K562 (cell line): ENCODE measurements around the gene NPFF. TPM values are rescaled to one million over a fixed set of nuclear protein-coding genes. Genes with fewer than 3 reads are reported as not detected.
A peak's percentile ranks its signal among the peaks of the same experiment; 100 is the strongest.

Experiments used
- CCNT2 ChIP-seq: IDR thresholded peaks from 2 replicates; pipeline ENCODE4 v1.6.1; 2011; ENCODE audit warnings: borderline replicate concordance, low read depth, mild to moderate bottlenecking, moderate library complexity, mixed read lengths, low read length; ENCODE audit not compliant: insufficient read length; ENCODE audit errors: extremely low read depth
- CREB3L1 ChIP-seq: fragments of 450-650 bp; IDR thresholded peaks from 2 replicates; pipeline ENCODE4 v1.6.1; 2014; ENCODE audit warnings: low read depth, mild to moderate bottlenecking, moderate library complexity, borderline replicate concordance
- L3MBTL2 ChIP-seq: fragments of 450-650 bp; IDR thresholded peaks from 2 replicates; pipeline ENCODE4 v1.6.1; 2016; ENCODE audit warnings: mild to moderate bottlenecking, moderate library complexity
- MTA1 ChIP-seq: fragments of 450-650 bp; IDR thresholded peaks from 2 replicates; pipeline ENCODE4 v1.6.1; 2017; ENCODE audit warnings: borderline replicate concordance
- MYNN ChIP-seq, 2 experiments: sonication (generic); formaldehyde crosslinking in 1 of 2; IDR thresholded peaks; 2 replicates each; pipeline versions ENCODE4 v1.5.0 to v1.6.1; 2016 to 2020; ENCODE audit warnings: antibody characterized with exemption in 1 of 2, missing genetic modification reagents in 1 of 2
- NFRKB ChIP-seq: fragments of 450-650 bp; IDR thresholded peaks from 2 replicates; pipeline ENCODE4 v1.6.1; 2016; ENCODE audit warnings: low read depth
- PHF21A ChIP-seq: fragments of 450-650 bp; IDR thresholded peaks from 2 replicates; pipeline ENCODE4 v1.6.1; 2017; ENCODE audit warnings: low read depth, borderline replicate concordance
- SRSF1 ChIP-seq: fragments of 200-400 bp; formaldehyde crosslinking; IDR thresholded peaks from 2 replicates; pipeline ENCODE4 v1.6.1; 2017; ENCODE audit warnings: mild to moderate bottlenecking, low read depth, low read length, moderate library complexity
- TRIM24 ChIP-seq, 2 experiments: fragments of 450-650 bp; IDR thresholded peaks; 2 replicates each; pipeline ENCODE4 v1.6.1; 2016
- ZC3H4 ChIP-seq: sonication (generic); formaldehyde crosslinking; IDR thresholded peaks from 2 replicates; pipeline ENCODE4 v1.9.0; 2021; ENCODE audit warnings: missing genetic modification reagents, borderline replicate concordance
- ZNF134 ChIP-seq: fragments of 250-450 bp; sonication (Bioruptor Pico); conservative IDR thresholded peaks from 2 replicates; pipeline ENCODE4 v1.4.0; 2020
- ZNF140 ChIP-seq: fragments of 250-450 bp; sonication (Bioruptor Pico); IDR thresholded peaks from 2 replicates; pipeline ENCODE4 v1.8.0; 2021; ENCODE audit warnings: moderate library complexity, mild to moderate bottlenecking, inconsistent platforms
- ZNF165 ChIP-seq: fragments of 250-450 bp; sonication (Bioruptor Pico); IDR thresholded peaks from 2 replicates; pipeline ENCODE4 v1.4.0; 2020; ENCODE audit warnings: borderline replicate concordance
- ZNF174 ChIP-seq: fragments of 250-450 bp; sonication (Bioruptor Pico); IDR thresholded peaks from 2 replicates; pipeline ENCODE4 v1.4.0; 2020; ENCODE audit warnings: mild to moderate bottlenecking
- ZNF197 ChIP-seq: fragments of 200-800 bp; sonication (Bioruptor generic); IDR thresholded peaks from 2 replicates; pipeline ENCODE4 v1.6.1; 2016; ENCODE audit warnings: low read depth, missing genetic modification characterization, missing compliant biosample characterization
- ZNF583 ChIP-seq: fragments of 250-450 bp; sonication (Bioruptor Pico); IDR thresholded peaks from 2 replicates; pipeline ENCODE4 v1.4.0; 2020
- polyA plus RNA-seq, 8 experiments: library from polyadenylated mRNA; depleted of rRNA in 4 of 8; stranded (reverse) in 5 of 8; unstranded in 3 of 8; fragments of >200 nt; fragmentation: Nextera tagmentation in 2 of 8; fragmentation: Illumina TruSeq in 1 of 8; extraction: Ambion mirVana in 2 of 8; extraction: Trizol in 1 of 8; gene quantifications; 2 replicates each; pipeline versions ENCODE4 v1.2.1 to v1.2.3, GENCODE V29; 2011 to 2014; ENCODE audit warnings: inconsistent platforms in 1 of 8, missing spikeins in 1 of 8
- total RNA-seq, 7 experiments: library from RNA; depleted of rRNA in 6 of 7; stranded (reverse); fragments of >200 nt in 6 of 7; fragmentation: Illumina TruSeq in 2 of 7; extraction: Trizol in 2 of 7; gene quantifications; 2 replicates each; pipeline versions ENCODE4 v1.2.1 to v1.2.3, GENCODE V29; 2011 to 2021; ENCODE audit warnings: low replicate concordance in 1 of 7
- TF ChIP-seq, protein P1 (sequence below): fragments of 250-450 bp; sonication (Bioruptor Pico); IDR thresholded peaks from 2 replicates; pipeline ENCODE4 v1.8.0; 2021; ENCODE audit warnings: moderate library complexity, mild to moderate bottlenecking, inconsistent platforms
- TF ChIP-seq, protein P2 (sequence below): fragments of 250-450 bp; sonication (Bioruptor Pico); IDR thresholded peaks from 2 replicates; pipeline ENCODE4 v1.5.1; 2021; ENCODE audit warnings: mild to moderate bottlenecking
- TF ChIP-seq, protein P3 (sequence below): fragments of 250-450 bp; sonication (Bioruptor Pico); IDR thresholded peaks from 2 replicates; pipeline ENCODE4 v1.4.0; 2020
- TF ChIP-seq, protein P4 (sequence below): fragments of 450-650 bp; formaldehyde crosslinking; IDR thresholded peaks from 2 replicates; pipeline ENCODE4 v1.4.0; 2020; ENCODE audit warnings: mild to moderate bottlenecking, moderate library complexity

The NPFF gene
- total and polyA plus RNA-seq, 9 of the 15 experiments (the other 6 are each of a cell fraction or from before 2014, with no cell fraction given) = 0.15 to 1.2 (median 0.55) TPM; not detected in 6

DNA sequence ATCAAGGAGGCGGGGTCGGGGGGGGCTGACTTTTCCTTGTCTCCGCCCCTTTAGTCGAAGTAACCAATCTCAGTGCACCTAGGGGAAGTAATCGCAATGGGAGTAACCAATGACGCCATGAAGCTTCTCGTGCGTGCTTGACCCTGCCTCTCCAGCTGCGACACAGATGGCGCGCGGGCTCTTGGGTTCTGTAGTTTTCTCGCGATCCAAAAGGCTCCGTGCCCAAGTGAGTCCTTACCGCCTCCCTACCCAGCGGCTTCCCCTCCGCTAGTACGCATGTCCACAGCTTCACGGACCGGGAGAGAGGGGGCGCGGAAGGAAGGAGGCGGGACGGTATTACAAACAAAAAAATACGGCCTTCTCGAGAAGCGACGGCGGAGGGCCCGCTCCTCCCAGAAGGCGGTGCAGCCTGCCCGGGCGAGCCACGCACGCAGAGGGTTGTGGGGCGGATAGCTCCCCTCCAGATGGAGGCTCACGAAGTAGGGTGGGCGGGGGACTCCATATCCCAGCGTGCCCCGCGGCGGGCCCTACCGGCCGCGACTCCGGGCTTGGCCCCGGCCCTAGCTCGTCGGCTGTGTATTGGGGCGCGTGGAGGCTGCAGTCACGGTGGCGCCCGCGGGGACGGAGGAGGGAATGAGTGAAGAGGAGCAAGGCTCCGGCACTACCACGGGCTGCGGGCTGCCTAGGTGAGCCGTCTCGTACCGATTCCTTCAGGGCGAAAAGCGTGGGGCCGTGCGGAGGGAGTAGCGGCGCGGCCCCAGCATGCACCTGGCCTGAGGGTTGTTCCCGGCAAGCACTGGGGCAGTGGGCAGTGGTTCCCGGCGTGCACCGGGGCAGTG lies 6.3 kb downstream of the NPFF start, which contains the start of gene TARBP2 (continued):
- TF ChIP-seq ZC3H4 (CRISPR knock-in tag) = peak; percentile 42; the same call in 1 of the 2 replicates
- peak; percentile 73; the same call in 1 of the 2 replicates for TF ChIP-seq ZNF197
- no peak for TF ChIP-seq MYNN (IDR thresholded peaks at IDR 0.05)
- no peak for TF ChIP-seq MYNN (CRISPR knock-in tag; IDR thresholded peaks at IDR 0.05)
- peak; percentile 94 for TF ChIP-seq L3MBTL2
- TF ChIP-seq, protein P1, sequence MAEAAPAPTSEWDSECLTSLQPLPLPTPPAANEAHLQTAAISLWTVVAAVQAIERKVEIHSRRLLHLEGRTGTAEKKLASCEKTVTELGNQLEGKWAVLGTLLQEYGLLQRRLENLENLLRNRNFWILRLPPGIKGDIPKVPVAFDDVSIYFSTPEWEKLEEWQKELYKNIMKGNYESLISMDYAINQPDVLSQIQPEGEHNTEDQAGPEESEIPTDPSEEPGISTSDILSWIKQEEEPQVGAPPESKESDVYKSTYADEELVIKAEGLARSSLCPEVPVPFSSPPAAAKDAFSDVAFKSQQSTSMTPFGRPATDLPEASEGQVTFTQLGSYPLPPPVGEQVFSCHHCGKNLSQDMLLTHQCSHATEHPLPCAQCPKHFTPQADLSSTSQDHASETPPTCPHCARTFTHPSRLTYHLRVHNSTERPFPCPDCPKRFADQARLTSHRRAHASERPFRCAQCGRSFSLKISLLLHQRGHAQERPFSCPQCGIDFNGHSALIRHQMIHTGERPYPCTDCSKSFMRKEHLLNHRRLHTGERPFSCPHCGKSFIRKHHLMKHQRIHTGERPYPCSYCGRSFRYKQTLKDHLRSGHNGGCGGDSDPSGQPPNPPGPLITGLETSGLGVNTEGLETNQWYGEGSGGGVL (CRISPR knock-in tag) = no peak
- peak; percentile 65; the same call in 1 of the 2 replicates for TF ChIP-seq ZNF174 (CRISPR knock-in tag)
- TF ChIP-seq NFRKB = peak; percentile 60; the same call in 1 of the 2 replicates
- TF ChIP-seq, protein P2, sequence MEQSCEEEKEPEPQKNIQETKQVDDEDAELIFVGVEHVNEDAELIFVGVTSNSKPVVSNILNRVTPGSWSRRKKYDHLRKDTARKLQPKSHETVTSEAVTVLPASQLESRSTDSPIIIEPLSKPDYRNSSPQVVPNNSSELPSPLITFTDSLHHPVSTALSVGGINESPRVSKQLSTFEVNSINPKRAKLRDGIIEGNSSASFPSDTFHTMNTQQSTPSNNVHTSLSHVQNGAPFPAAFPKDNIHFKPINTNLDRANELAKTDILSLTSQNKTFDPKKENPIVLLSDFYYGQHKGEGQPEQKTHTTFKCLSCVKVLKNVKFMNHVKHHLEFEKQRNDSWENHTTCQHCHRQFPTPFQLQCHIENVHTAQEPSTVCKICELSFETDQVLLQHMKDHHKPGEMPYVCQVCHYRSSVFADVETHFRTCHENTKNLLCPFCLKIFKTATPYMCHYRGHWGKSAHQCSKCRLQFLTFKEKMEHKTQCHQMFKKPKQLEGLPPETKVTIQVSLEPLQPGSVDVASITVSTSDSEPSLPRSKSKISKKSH (CRISPR knock-in tag) = no peak
- TF ChIP-seq CCNT2 = peak; percentile 38
- TF ChIP-seq ZNF583 (CRISPR knock-in tag) = peak; percentile 93
- 0 out of 2 replicates have a peak, but pooled peaks have one; percentile 52 for TF ChIP-seq SRSF1
- no peak for TF ChIP-seq TRIM24 (IDR thresholded peaks at IDR 0.05)
- TF ChIP-seq, protein P3, sequence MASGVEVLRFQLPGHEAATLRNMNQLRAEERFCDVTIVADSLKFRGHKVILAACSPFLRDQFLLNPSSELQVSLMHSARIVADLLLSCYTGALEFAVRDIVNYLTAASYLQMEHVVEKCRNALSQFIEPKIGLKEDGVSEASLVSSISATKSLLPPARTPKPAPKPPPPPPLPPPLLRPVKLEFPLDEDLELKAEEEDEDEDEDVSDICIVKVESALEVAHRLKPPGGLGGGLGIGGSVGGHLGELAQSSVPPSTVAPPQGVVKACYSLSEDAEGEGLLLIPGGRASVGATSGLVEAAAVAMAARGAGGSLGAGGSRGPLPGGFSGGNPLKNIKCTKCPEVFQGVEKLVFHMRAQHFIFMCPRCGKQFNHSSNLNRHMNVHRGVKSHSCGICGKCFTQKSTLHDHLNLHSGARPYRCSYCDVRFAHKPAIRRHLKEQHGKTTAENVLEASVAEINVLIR (CRISPR knock-in tag) = peak; percentile 85
- peak; percentile 85; the same call in 1 of the 2 replicates for TF ChIP-seq ZNF165 (CRISPR knock-in tag)
- TF ChIP-seq, protein P4, sequence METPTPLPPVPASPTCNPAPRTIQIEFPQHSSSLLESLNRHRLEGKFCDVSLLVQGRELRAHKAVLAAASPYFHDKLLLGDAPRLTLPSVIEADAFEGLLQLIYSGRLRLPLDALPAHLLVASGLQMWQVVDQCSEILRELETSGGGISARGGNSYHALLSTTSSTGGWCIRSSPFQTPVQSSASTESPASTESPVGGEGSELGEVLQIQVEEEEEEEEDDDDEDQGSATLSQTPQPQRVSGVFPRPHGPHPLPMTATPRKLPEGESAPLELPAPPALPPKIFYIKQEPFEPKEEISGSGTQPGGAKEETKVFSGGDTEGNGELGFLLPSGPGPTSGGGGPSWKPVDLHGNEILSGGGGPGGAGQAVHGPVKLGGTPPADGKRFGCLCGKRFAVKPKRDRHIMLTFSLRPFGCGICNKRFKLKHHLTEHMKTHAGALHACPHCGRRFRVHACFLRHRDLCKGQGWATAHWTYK (CRISPR knock-in tag) = peak; percentile 100
- no peak for TF ChIP-seq PHF21A
- TF ChIP-seq ZNF140 (CRISPR knock-in tag) = 0 out of 2 replicates have a peak, but pooled peaks have one; percentile 48
- peak; percentile 96 for TF ChIP-seq MTA1
- TF ChIP-seq CREB3L1 = peak; percentile 92
- TF ChIP-seq ZNF134 (CRISPR knock-in tag) = peak; percentile 46; the same call in 1 of the 2 replicates
